GM18519 (cell line): ENCODE data around the gene TCERG1L.
"Not testable (repeated sequence)": the region's sequence is repeated elsewhere in the genome, so short reads cannot be mapped to it uniquely, and the experiment has no call there.

Experiments
- ATAC-seq: cut with Tn5 transposase; IDR thresholded peaks from one replicate; pipeline ENCODE4 v1.9.1; 2021; ENCODE audit warnings: mild to moderate bottlenecking, moderate library complexity; ENCODE audit not compliant: unreplicated experiment, low FRiP score

TCERG1L gene, protein sequence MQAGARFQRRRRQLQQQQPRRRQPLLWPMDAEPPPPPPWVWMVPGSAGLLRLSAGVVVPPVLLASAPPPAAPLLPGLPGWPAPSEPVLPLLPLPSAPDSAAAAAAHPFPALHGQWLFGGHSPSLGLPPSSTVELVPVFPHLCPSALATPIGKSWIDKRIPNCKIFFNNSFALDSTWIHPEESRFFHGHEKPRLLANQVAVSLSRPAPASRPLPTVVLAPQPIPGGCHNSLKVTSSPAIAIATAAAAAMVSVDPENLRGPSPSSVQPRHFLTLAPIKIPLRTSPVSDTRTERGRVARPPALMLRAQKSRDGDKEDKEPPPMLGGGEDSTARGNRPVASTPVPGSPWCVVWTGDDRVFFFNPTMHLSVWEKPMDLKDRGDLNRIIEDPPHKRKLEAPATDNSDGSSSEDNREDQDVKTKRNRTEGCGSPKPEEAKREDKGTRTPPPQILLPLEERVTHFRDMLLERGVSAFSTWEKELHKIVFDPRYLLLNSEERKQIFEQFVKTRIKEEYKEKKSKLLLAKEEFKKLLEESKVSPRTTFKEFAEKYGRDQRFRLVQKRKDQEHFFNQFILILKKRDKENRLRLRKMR

GRCh38 chr10:131311661-131312477 lies at the start of gene TCERG1L:
Gene TCERG1L, minus strand, starts transcription at chr10:131311721. Its CDS starts 86 bp downstream, at chr10:131311635.
- no peak for ATAC-seq

DNA sequence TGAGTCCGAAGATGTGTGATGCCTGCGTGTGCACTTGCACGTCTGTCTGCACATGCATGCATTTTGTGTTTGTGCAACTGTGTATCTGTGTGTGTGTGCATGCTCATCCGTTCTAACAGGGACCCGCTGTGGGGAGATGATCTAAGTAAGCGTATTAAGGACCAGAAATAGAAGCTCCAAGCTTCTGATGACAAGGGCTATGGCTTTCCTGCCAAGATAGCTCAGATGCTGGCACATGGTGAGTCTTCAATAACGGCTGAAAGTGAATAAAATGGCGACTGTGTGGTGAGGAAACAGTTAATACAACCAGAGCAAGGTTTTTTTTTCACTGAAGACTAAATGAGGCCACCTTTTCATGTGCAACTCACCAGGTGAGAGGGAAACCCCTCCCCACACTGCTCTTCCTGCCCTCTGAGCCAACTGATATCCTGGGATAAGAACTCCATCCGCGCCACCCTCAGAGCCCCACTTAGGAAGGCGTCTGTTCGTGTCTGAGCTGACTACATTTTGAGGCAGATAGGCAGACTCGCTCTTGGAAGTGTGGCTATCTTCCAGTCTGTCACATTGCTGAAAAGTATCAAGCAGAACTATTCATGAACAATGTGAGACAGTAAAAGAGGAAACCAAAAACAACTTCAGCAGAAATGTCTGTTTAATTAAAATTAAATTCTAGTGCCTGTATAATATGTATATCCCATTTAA lies 47.4 kb upstream of the TCERG1L start:
- ATAC-seq: no peak

- ATAC-seq: no peak
Observed at GRCh38 chr10:131356442-131356841, 44.9 kb upstream of the TCERG1L start.

GRCh38 chr10:131355881-131356280 lies 44.4 kb upstream of the TCERG1L start:
- no peak for ATAC-seq

- no peak for ATAC-seq
Observed at GRCh38 chr10:131355056-131355455, 43.5 kb upstream of the TCERG1L start.

- no peak for ATAC-seq
Observed at GRCh38 chr10:131354380-131354779, 42.9 kb upstream of the TCERG1L start.

DNA sequence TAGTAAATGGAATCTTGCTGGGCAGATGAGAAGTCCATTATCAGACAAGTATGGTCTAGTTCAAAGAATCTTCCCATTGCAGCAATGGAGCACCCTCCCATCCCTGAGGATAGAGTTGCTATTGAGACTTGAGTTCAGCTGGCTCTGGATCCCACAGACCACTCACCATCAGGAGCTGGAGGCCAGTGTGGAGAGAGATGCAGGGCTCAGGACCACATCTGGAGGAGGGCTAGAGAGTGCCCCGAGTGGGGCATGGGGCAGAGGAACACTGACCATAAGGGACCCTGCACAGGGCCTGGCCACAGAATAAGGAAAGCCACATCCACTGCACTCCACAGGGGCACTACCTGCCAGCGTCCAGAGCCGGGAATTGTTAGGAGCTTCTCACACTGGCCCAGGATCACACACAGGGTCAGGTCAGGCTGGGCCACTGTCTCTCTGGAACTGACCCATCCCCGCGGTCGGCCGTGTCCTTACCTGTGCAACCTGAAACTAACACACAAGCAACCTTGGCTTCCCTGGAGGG lies 41.3 kb upstream of the TCERG1L start:
- no peak for ATAC-seq

DNA sequence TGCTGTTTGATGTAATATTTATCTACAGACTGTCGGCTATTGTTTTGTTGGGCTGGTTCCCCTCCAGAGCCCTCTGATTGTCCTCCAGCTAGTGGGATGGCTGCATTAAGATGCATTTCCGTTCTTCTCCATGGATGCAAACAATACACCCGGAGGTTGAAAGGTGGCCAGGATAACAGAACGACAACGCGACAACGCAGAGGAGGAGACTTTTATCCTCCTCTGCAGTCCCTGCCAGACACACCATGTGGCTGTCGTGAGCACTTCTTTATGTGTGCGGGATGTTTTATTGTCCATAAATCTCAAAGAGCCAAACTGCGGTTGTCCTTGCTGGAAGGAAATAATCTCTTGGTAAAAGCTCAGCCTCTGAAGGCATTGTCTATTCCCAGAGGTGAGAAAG lies 39.1 kb upstream of the TCERG1L start:
- ATAC-seq: no peak

GRCh38 chr10:131350245-131350644 lies 38.7 kb upstream of the TCERG1L start:
- no peak for ATAC-seq

DNA sequence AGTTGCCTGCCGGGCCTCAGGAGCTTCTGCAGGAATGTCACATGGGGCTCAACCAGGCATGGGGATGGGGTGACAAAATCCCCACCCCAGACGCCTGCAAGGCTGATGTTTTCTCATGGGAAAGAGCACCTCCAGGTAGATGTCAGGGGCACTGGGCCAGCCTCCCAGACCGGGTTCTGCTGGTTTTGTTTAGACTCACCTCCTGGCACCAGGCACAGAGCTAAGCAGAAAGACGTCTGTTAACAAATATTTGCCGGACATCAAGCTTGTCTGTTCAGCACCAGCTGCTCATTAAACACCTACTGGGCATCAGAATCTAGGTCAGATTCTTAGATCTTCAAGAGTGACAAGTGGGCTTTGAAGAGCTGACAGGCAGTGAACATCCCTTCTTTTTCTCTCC lies 34.9 kb upstream of the TCERG1L start:
- no peak for ATAC-seq

GRCh38 chr10:131345691-131346090 lies 34.2 kb upstream of the TCERG1L start:
- no peak for ATAC-seq

- no peak for ATAC-seq
Observed at GRCh38 chr10:131344747-131345146, 33.2 kb upstream of the TCERG1L start.

- no peak for ATAC-seq
Observed at GRCh38 chr10:131337741-131338140, 26.2 kb upstream of the TCERG1L start.

DNA sequence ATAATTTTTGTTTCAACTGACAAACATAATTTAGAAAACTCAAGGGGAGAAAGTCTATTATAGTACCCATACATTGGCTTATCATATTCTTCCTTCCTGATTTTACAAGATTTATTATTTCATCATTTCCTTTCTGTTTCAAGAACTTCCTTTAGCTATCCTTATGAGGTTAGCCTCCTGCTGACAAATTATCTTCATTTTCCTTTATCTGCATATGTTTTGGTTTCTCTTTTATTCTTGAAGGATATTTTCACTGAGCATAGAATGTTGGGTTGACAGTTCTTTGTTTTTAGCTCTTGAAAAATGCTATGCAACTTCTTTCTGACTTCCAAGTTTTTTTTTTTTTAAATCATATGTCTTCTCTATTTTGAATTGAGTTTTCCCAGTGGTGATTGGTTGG lies 21.3 kb upstream of the TCERG1L start:
- no peak for ATAC-seq

DNA sequence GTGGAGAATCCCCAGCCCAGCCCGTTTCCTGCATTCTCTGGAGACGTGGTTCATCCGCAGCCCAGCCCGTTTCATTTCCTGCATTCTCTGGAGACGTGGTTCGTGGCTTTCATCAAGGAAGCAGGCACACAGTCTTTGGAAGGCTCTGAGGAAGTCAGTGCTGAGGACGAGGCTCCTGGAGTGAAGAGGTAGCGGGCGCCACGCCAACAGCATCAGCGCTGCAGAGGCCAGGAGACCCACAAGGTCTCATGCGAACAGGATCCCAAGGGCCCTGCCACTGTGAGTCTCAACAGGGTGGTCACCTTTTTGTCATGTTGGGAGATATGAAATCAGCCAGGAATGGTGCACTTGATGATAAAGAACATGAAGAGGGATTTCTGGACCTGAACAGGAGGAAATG lies 12.4 kb upstream of the TCERG1L start:
- ATAC-seq: no peak

DNA sequence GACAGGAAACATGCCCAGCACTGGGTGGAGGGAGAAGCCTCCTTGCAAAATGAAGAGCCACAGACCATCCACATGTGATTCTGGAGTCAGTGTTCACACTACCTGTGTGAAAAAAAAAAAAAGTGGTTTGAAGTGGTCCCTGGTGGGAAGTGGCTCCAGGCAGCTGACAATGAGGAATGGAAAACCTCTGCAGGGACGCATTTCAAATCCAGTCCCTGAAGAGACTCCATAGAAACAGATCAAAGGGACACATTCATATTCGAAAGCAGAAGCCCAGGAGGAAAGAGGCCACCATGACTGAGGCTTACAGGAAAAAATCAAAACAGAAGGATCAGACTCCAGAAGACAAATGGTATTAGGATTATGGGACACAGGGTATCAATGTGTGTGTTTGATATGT lies 11.5 kb upstream of the TCERG1L start:
- no peak for ATAC-seq

DNA sequence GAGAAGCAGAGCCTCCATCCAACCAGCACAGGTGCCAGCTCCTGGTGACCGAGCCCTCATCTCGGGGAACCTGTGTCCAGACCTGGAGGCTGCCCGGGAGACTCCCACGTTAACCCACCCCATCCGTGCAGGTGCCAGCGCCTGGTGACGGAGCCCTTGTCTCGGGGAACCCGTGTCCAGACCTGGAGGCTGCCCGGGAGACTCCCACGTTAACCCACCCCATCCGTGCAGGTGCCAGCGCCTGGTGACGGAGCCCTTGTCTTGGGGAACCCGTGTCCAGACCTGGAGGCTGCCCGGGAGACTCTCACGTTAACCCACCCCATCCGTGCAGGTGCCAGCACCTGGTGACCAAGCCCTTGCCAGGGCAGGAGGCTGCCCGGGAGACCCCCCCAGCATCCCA lies 11.1 kb upstream of the TCERG1L start:
- not testable (repeated sequence) for ATAC-seq

GRCh38 chr10:131320860-131321604 lies 9.5 kb upstream of the TCERG1L start:
- ATAC-seq: no peak

GRCh38 chr10:131318814-131319213 lies 7.3 kb upstream of the TCERG1L start:
- no peak for ATAC-seq

DNA sequence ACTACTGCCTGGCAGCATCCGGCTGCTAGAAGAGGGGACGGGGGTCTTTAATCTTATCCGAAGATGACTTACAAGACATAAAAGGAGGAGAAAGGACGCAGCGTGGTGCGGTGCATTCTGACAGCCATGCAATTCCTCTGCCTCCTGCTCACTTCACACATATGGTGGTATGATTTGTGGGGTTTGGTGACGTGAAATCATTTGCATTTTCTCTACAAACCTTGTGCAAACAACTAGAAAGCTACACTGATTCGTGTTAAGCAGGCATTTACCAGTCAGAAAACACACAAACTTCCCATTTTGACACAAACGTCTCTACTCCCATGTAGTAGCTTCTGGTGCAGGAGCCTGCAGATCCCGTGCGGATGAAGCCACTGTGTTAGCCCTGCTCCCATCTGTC lies 6.8 kb upstream of the TCERG1L start:
- ATAC-seq: no peak
